Kidney epithelial cell (primary cell): ENCODE data around the gene MSANTD1. TPM values are rescaled to one million over a fixed set of nuclear protein-coding genes. Genes with fewer than 3 reads are reported as not detected.

Experiments used
- DNase-seq: peaks from one replicate; pipeline ENCODE4 v3.0.0-alpha.2; 2010; ENCODE audit warnings: low read depth
- H3K27me3 ChIP-seq: 2 replicates; pipeline ENCODE4 v1.6.0; 2011; ENCODE audit warnings: low read length; ENCODE audit not compliant: control insufficient read depth, insufficient read depth
- H3K36me3 ChIP-seq: 2 replicates; pipeline ENCODE4 v1.5.1; 2011; ENCODE audit warnings: low read length; ENCODE audit not compliant: control insufficient read depth, insufficient read depth
- H3K4me3 ChIP-seq: 2 replicates; pipeline ENCODE4 v1.5.1; 2011; ENCODE audit warnings: low read depth, mild to moderate bottlenecking, control low read depth, low read length
- total RNA-seq: library from RNA; depleted of rRNA; stranded (reverse); fragments of >200 nt; gene quantifications from 2 replicates; pipeline ENCODE4 v1.2.3, GENCODE V29; 2015
- TF ChIP-seq, protein P1 (sequence below): IDR thresholded peaks from 2 replicates; pipeline ENCODE4 v1.5.1; 2011; ENCODE audit warnings: mild to moderate bottlenecking, moderate library complexity, low read length, control low read depth, inconsistent platforms; ENCODE audit not compliant: insufficient read depth, poor library complexity, severe bottlenecking

MSANTD1 gene
- total RNA-seq, 1 donor from 2014 or later: 0.50 TPM

DNA sequence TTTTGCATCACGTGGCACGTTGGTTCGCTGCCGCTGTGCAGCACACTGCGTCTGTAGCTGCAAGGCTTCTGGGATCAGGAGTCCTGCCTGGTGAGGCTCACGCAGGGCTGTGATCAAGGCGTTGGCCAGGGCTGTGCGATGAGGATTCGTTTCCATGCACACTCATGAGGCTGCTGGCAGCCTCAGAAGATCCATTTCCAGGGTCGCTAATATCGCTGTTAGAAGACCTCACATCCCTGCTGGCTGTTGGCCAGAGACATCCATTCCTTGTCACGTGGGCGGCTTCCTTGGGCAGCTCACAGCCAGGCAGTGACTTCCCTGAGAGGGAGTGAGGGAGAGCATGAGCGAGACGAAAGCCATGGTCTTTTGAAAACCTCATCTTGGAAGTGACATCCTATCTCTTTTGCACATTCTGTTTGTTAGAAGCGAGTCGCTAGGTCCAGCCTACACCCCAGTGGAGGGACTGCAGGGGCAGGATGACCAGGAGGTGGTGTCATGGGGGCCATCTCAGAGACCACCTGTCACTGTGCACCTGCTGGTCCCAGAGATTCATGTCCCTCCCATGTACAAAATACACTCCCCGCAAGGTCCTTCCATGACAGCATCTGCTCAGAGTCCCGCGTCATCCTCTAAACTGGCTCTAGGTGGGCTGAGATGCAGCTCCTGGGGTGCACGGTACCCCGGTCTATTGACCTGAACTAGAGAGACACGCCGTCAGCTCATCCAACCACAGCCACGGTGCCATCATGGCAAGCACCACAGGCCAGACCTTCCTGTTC, 56.1 kb downstream of the MSANTD1 start:
- H3K27me3 ChIP-seq: peaks cover 5% of the 10 kb centered on the region
- no peak for DNase-seq
- no peak overlapping the region for H3K4me3 ChIP-seq
- no peaks in the 10 kb centered on the region for H3K36me3 ChIP-seq
- TF ChIP-seq, protein P1, sequence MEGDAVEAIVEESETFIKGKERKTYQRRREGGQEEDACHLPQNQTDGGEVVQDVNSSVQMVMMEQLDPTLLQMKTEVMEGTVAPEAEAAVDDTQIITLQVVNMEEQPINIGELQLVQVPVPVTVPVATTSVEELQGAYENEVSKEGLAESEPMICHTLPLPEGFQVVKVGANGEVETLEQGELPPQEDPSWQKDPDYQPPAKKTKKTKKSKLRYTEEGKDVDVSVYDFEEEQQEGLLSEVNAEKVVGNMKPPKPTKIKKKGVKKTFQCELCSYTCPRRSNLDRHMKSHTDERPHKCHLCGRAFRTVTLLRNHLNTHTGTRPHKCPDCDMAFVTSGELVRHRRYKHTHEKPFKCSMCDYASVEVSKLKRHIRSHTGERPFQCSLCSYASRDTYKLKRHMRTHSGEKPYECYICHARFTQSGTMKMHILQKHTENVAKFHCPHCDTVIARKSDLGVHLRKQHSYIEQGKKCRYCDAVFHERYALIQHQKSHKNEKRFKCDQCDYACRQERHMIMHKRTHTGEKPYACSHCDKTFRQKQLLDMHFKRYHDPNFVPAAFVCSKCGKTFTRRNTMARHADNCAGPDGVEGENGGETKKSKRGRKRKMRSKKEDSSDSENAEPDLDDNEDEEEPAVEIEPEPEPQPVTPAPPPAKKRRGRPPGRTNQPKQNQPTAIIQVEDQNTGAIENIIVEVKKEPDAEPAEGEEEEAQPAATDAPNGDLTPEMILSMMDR: no peak

DNA sequence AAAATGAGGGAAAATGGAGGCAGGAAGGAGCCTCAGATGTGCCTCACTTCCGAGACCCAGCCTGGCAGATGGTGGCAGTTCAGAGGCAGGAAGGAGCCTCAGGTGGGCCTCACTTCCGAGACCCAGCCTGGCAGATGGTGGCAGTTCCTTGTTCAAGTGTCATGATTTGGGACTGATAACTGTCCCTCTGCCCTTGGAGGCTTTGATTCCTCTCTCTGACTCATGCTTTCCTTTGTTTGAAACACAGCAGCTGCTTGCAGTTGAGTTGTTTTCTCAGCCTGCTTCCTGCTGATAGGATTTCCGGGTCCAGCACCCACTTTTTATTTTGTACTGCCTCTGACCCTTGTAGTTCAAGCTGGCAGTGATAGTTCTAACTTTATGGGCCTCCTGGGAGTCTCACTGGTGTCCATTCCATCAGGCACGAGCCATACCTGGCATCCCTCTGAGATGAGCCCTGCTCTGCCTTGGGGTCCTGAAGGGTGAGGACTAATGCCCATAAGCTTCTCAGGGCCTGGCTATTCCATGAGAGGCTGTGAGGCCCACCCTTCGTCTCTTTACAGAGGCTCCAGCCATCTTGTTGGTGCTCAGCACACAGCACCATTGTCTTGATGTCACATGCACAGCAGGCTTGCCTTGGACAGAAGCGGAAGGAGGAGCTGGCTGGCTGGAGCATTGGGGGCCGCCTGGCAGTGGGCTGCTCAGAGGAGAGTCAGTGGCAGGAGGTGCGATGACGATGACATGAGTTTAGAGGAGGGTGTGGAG, 56.8 kb downstream of the MSANTD1 start:
- TF ChIP-seq, protein P1: no peak
- H3K36me3 ChIP-seq: no peaks in the 10 kb centered on the region
- no peak for DNase-seq
- H3K4me3 ChIP-seq: no peak overlapping the region
- H3K27me3 ChIP-seq: peaks cover 5% of the 10 kb centered on the region

Other genes starting within 250 kb of the MSANTD1 start
- gene HTT-AS, start 174.6 kb upstream of the MSANTD1 start, total RNA-seq: not detected in 2 replicates
- gene HTT, start 174.5 kb upstream of the MSANTD1 start, total RNA-seq: 43.8 and 72.6 TPM in 2 replicates
- gene RGS12, start 43.9 kb downstream of the MSANTD1 start, total RNA-seq: 28.7 and 29.2 TPM in 2 replicates
- gene HGFAC, start 192.8 kb downstream of the MSANTD1 start, total RNA-seq: not detected in 2 replicates
- 4.5 and 6.9 TPM in 2 replicates for gene DOK7, start 214.1 kb downstream of the MSANTD1 start, total RNA-seq